Testis (tissue), 2 donors: Measurements from ENCODE around the gene PHACTR3.

Experiments
- CTCF ChIP-seq, 3 experiments: fragments of 450-650 bp in 2 of 3; fragments of 200-600 bp in 1 of 3; sonication (generic) in 1 of 3; IDR thresholded peaks; one replicate each; pipeline ENCODE4 v1.5.1; 2016 to 2019; ENCODE audit warnings: antibody characterized with exemption in 3 of 3, mild to moderate bottlenecking in 2 of 3, moderate library complexity in 1 of 3
- POLR2A ChIP-seq: fragments of 450-650 bp; IDR thresholded peaks from one replicate; pipeline ENCODE4 v1.6.1; 2017; ENCODE audit warnings: antibody characterized with exemption, mild to moderate bottlenecking, moderate library complexity

- TF ChIP-seq CTCF (IDR thresholded peaks at IDR 0.05) (no peak), POLR2A (no peak)
Observed at GRCh38 chr20:59676126-59676850, 71.9 kb downstream of the PHACTR3 start.
